ENCODE results near the gene GLG1. TPM values are rescaled to one million over a fixed set of nuclear protein-coding genes. Genes with fewer than 3 reads are reported as not detected.
"Not testable (repeated sequence)": the region's sequence is repeated elsewhere in the genome, so short reads cannot be mapped to it uniquely, and the experiment has no call there.

GLG1 gene
- total and polyA plus RNA-seq, 3 experiments from 2014 or later = 52.3 to 174 (median 56.7) TPM

- H3K27ac ChIP-seq (ENCODE audit: low read depth, low read length) = no peak overlapping the region
- no peaks in the 10 kb centered on the region for H3K27me3 Mint-ChIP-seq
- no peak overlapping the region for H3K4me3 ChIP-seq (ENCODE audit: low read length)
- POLR2A ChIA-PET = no interaction called here
- no peak for DNase-seq
- CTCF ChIA-PET = no interaction called here
- H3K36me3 Mint-ChIP-seq = peaks cover 15 to 49% (median 16%) of the 10 kb centered on the region in 3 donors
- H3K4me3 Mint-ChIP-seq = no peak overlapping the region
- peaks cover 21 to 39% (median 33%) of the 10 kb centered on the region in 3 donors for H3K4me1 Mint-ChIP-seq
- H3K9me3 Mint-ChIP-seq = peaks cover 0 to 8% (median 0%) of the 10 kb centered on the region in 5 donors
- H3K36me3 ChIP-seq (ENCODE audit: insufficient read depth, low read length) = peaks cover 7% of the 10 kb centered on the region
- no peaks in the 10 kb centered on the region for H3K9me3 ChIP-seq (ENCODE audit: low read length)
- no peaks in the 10 kb centered on the region for H3K4me1 ChIP-seq (ENCODE audit: insufficient read depth, low read length)
- H3K27ac Mint-ChIP-seq = peak overlapping the region in 3 of 8 donors; percentile 9 to 85 (median 29)
- H3K27me3 ChIP-seq (ENCODE audit: insufficient read depth, low read length, poor library complexity, severe bottlenecking) = no peaks in the 10 kb centered on the region
These were observed 84.8 kb downstream of the GLG1 start for GRCh38 chr16:74522160-74522559.

GRCh38 chr16:74521691-74522090 is 85.2 kb downstream of the GLG1 start:
- Mint-ChIP-seq H3K27ac (peak overlapping the region in 3 of 8 donors; percentile 29 to 85 (median 33)), H3K9me3 (peaks cover 0 to 8% (median 0%) of the 10 kb centered on the region in 5 donors), H3K4me1 (peaks cover 25 to 42% (median 38%) of the 10 kb centered on the region in 3 donors), H3K27me3 (no peaks in the 10 kb centered on the region), H3K4me3 (no peak overlapping the region), H3K36me3 (peaks cover 15 to 47% (median 16%) of the 10 kb centered on the region in 3 donors)
- Histone ChIP-seq H3K9me3 (ENCODE audit: low read length) (no peaks in the 10 kb centered on the region), H3K36me3 (ENCODE audit: insufficient read depth, low read length) (peaks cover 7% of the 10 kb centered on the region), H3K4me1 (ENCODE audit: insufficient read depth, low read length) (no peaks in the 10 kb centered on the region), H3K27me3 (ENCODE audit: insufficient read depth, low read length, poor library complexity, severe bottlenecking) (no peaks in the 10 kb centered on the region), H3K27ac (ENCODE audit: low read depth, low read length) (no peak overlapping the region), H3K4me3 (ENCODE audit: low read length) (no peak overlapping the region)
- ChIA-PET POLR2A (no interaction called here), CTCF (no interaction called here)
- DNase-seq = no peak

- H3K9me3 ChIP-seq (ENCODE audit: low read length); H3K27ac Mint-ChIP-seq; H3K27ac ChIP-seq (ENCODE audit: low read depth, low read length); H3K36me3 ChIP-seq (ENCODE audit: insufficient read depth, low read length); H3K4me3 ChIP-seq (ENCODE audit: low read length); POLR2A ChIA-PET; H3K4me3 Mint-ChIP-seq; H3K9me3 Mint-ChIP-seq; DNase-seq; H3K4me1 ChIP-seq (ENCODE audit: insufficient read depth, low read length); H3K27me3 ChIP-seq (ENCODE audit: insufficient read depth, low read length, poor library complexity, severe bottlenecking); H3K27me3 Mint-ChIP-seq; CTCF ChIA-PET: not testable (repeated sequence)
- H3K4me1 Mint-ChIP-seq = peaks cover 47 to 64% (median 64%) of the 10 kb centered on the region in 3 donors
- peaks cover 7 to 33% (median 11%) of the 10 kb centered on the region in 3 donors for H3K36me3 Mint-ChIP-seq
These were observed 88.0 kb downstream of the GLG1 start for GRCh38 chr16:74518934-74519333.

DNA sequence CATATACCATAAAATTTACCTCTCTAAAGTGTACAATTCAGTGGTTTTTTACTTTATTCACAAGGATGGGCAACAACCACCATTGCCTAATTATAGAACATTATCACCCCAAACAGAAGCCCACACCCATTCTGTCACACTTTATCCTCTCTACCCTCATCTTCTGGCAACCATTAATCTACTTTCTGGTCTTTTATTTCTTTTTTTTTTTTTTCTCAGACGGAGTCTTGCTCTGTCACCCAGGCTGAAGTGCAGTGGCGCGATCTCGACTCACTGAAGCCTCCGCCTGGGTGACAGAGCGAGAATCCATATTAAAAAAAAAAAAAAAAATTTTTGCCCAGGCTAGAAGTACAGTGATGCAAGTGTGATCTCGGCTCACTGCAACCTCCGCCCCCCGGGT is 95.0 kb downstream of the GLG1 start:
- Histone ChIP-seq H3K36me3 (ENCODE audit: insufficient read depth, low read length) (peaks cover 3% of the 10 kb centered on the region), H3K9me3 (ENCODE audit: low read length) (no peaks in the 10 kb centered on the region), H3K4me3 (ENCODE audit: low read length) (no peak overlapping the region), H3K27ac (ENCODE audit: low read depth, low read length) (no peak overlapping the region), H3K27me3 (ENCODE audit: insufficient read depth, low read length, poor library complexity, severe bottlenecking) (no peaks in the 10 kb centered on the region), H3K4me1 (ENCODE audit: insufficient read depth, low read length) (no peaks in the 10 kb centered on the region)
- POLR2A ChIA-PET = no interaction called here
- Mint-ChIP-seq H3K27me3 (no peaks in the 10 kb centered on the region), H3K27ac (peak overlapping the region in 2 of 8 donors; percentile 9 to 28), H3K4me3 (no peak overlapping the region), H3K9me3 (peaks cover 0 to 1% (median 0%) of the 10 kb centered on the region in 5 donors), H3K4me1 (peaks cover 58 to 72% (median 68%) of the 10 kb centered on the region in 3 donors), H3K36me3 (peaks cover 0 to 22% (median 10%) of the 10 kb centered on the region in 3 donors)
- CTCF ChIA-PET = interaction anchor here (1.3 kb wide), 1 partner anchor 8 kb away, joined by 4 read pairs; no protein-coding TSS in a partner anchor
- no peak for DNase-seq

GRCh38 chr16:74505011-74505410 is 101.9 kb downstream of the GLG1 start:
- Histone ChIP-seq H3K4me1 (ENCODE audit: insufficient read depth, low read length) (no peaks in the 10 kb centered on the region), H3K27me3 (ENCODE audit: insufficient read depth, low read length, poor library complexity, severe bottlenecking) (no peaks in the 10 kb centered on the region), H3K36me3 (ENCODE audit: insufficient read depth, low read length) (peaks cover 28% of the 10 kb centered on the region), H3K27ac (ENCODE audit: low read depth, low read length) (no peak overlapping the region), H3K4me3 (ENCODE audit: low read length) (no peak overlapping the region), H3K9me3 (ENCODE audit: low read length) (no peaks in the 10 kb centered on the region)
- no peaks in the 10 kb centered on the region for H3K27me3 Mint-ChIP-seq
- no peak for DNase-seq
- H3K36me3 Mint-ChIP-seq = peaks cover 3 to 62% (median 22%) of the 10 kb centered on the region in 3 donors
- POLR2A ChIA-PET = no interaction called here
- no peaks in the 10 kb centered on the region for H3K9me3 Mint-ChIP-seq
- peak overlapping the region in 1 of 7 donors; percentile 18 for H3K4me3 Mint-ChIP-seq
- H3K27ac Mint-ChIP-seq = peak overlapping the region in 2 of 8 donors; percentile 45 to 52
- H3K4me1 Mint-ChIP-seq = peaks cover 23 to 41% (median 36%) of the 10 kb centered on the region in 3 donors
- CTCF ChIA-PET = no interaction called here

GRCh38 chr16:74503412-74503811 is 103.5 kb downstream of the GLG1 start:
- no peak overlapping the region for H3K4me3 ChIP-seq (ENCODE audit: low read length)
- ChIA-PET POLR2A (interaction anchor here (0.6 kb wide), 1 partner anchor 12 kb away, joined by 4 read pairs; no protein-coding TSS in a partner anchor), CTCF (interaction anchor here (1.2 kb wide), 1 partner anchor 9 kb away, joined by 4 read pairs; no protein-coding TSS in a partner anchor)
- Mint-ChIP-seq H3K27me3 (no peaks in the 10 kb centered on the region), H3K4me3 (no peak overlapping the region), H3K27ac (peak overlapping the region in 3 of 8 donors; percentile 16 to 81 (median 35)), H3K4me1 (peaks cover 18 to 39% (median 31%) of the 10 kb centered on the region in 3 donors), H3K36me3 (peaks cover 3 to 66% (median 18%) of the 10 kb centered on the region in 3 donors), H3K9me3 (no peaks in the 10 kb centered on the region)
- no peaks in the 10 kb centered on the region for H3K9me3 ChIP-seq (ENCODE audit: low read length)
- H3K36me3 ChIP-seq (ENCODE audit: insufficient read depth, low read length) = peaks cover 28% of the 10 kb centered on the region
- H3K4me1 ChIP-seq (ENCODE audit: insufficient read depth, low read length) = no peaks in the 10 kb centered on the region
- DNase-seq = no peak
- no peak overlapping the region for H3K27ac ChIP-seq (ENCODE audit: low read depth, low read length)
- H3K27me3 ChIP-seq (ENCODE audit: insufficient read depth, low read length, poor library complexity, severe bottlenecking) = no peaks in the 10 kb centered on the region

- Histone ChIP-seq H3K9me3 (ENCODE audit: low read length) (no peaks in the 10 kb centered on the region), H3K36me3 (ENCODE audit: insufficient read depth, low read length) (peaks cover 25% of the 10 kb centered on the region), H3K27ac (ENCODE audit: low read depth, low read length) (no peak overlapping the region), H3K4me3 (ENCODE audit: low read length) (no peak overlapping the region), H3K27me3 (ENCODE audit: insufficient read depth, low read length, poor library complexity, severe bottlenecking) (no peaks in the 10 kb centered on the region), H3K4me1 (ENCODE audit: insufficient read depth, low read length) (no peaks in the 10 kb centered on the region)
- Mint-ChIP-seq H3K4me3 (no peak overlapping the region), H3K36me3 (peaks cover 3 to 59% (median 14%) of the 10 kb centered on the region in 3 donors), H3K27ac (peak overlapping the region in 5 of 8 donors; percentile 12 to 70 (median 32)), H3K9me3 (no peaks in the 10 kb centered on the region), H3K27me3 (no peaks in the 10 kb centered on the region), H3K4me1 (peaks cover 13 to 38% (median 25%) of the 10 kb centered on the region in 3 donors)
- ChIA-PET POLR2A (no interaction called here), CTCF (no interaction called here)
- no peak for DNase-seq
These were observed 105.1 kb downstream of the GLG1 start for GRCh38 chr16:74501484-74502478.

DNA sequence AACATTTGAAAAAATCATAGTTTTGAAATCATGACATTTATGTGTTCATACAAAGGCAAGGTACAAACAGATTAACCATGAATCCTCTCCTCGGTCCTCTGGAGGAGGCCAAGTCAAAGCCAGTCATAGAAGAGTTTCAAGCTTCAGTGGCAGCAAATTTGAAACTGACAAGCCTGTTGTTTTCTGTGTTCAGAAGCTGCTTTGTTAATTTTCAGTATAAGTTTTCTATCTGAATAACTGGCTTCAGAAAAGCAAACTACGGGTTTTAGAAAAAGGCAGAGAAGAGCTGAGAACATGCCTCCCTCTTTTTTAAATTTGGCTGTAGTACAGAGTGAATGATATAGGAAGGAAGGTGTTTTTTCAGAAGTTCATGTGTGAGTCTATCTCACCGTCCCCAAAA is 106.0 kb downstream of the GLG1 start:
- peak overlapping the region in 2 of 8 donors; percentile 14 to 18 for H3K27ac Mint-ChIP-seq
- peaks cover 25% of the 10 kb centered on the region for H3K36me3 ChIP-seq (ENCODE audit: insufficient read depth, low read length)
- no peak overlapping the region for H3K4me3 ChIP-seq (ENCODE audit: low read length)
- no peaks in the 10 kb centered on the region for H3K9me3 Mint-ChIP-seq
- H3K27ac ChIP-seq (ENCODE audit: low read depth, low read length) = no peak overlapping the region
- ChIA-PET CTCF (no interaction called here), POLR2A (no interaction called here)
- no peaks in the 10 kb centered on the region for H3K27me3 ChIP-seq (ENCODE audit: insufficient read depth, low read length, poor library complexity, severe bottlenecking)
- no peaks in the 10 kb centered on the region for H3K9me3 ChIP-seq (ENCODE audit: low read length)
- no peak overlapping the region for H3K4me3 Mint-ChIP-seq
- H3K36me3 Mint-ChIP-seq = peaks cover 3 to 62% (median 11%) of the 10 kb centered on the region in 3 donors
- DNase-seq = no peak
- H3K4me1 ChIP-seq (ENCODE audit: insufficient read depth, low read length) = no peaks in the 10 kb centered on the region
- no peaks in the 10 kb centered on the region for H3K27me3 Mint-ChIP-seq
- H3K4me1 Mint-ChIP-seq = peaks cover 13 to 32% (median 21%) of the 10 kb centered on the region in 3 donors
